Peyer's patch (tissue), 4 donors: Measurements from ENCODE around the gene SIGLEC9. TPM values are rescaled to one million over a fixed set of nuclear protein-coding genes. Genes with fewer than 3 reads are reported as not detected.

ENCODE experiments used
- DNase-seq, 3 donors: peaks; one replicate each; pipeline ENCODE4 v3.0.0-alpha.2; 2017 to 2019
- H3K27ac ChIP-seq, 4 donors: fragments of 200-600 bp; sonication (generic); one replicate each; pipeline ENCODE4 v1.5.1; 2016 to 2019
- H3K27me3 ChIP-seq, 2 donors: fragments of 200-600 bp; sonication (generic); one replicate each; pipeline ENCODE4 v1.5.1; 2019
- H3K36me3 ChIP-seq, 3 donors: fragments of 200-600 bp; sonication (generic); one replicate each; pipeline ENCODE4 v1.5.1; 2016 to 2019
- H3K4me1 ChIP-seq, 4 donors: fragments of 200-600 bp; sonication (generic); one replicate each; pipeline ENCODE4 v1.5.1; 2016 to 2019
- H3K4me3 ChIP-seq, 4 donors: fragments of 200-600 bp; sonication (generic); 1 replicate in 3 of 4; 2 replicates in 1 of 4; pipeline ENCODE4 v1.5.1; 2016 to 2019; ENCODE audit warnings: mild to moderate bottlenecking in 1 of 4
- H3K9me3 ChIP-seq, 4 donors: fragments of 200-600 bp; sonication (generic); one replicate each; pipeline ENCODE4 v1.5.1; 2016 to 2019; ENCODE audit warnings: mild to moderate bottlenecking in 1 of 4
- CTCF ChIP-seq, 6 experiments: fragments of 450-650 bp in 4 of 6; fragments of 200-600 bp in 2 of 6; sonication (generic) in 1 of 6; IDR thresholded peaks; one replicate each; pipeline ENCODE4 v1.5.1; 2017 to 2019; ENCODE audit warnings: antibody characterized with exemption in 6 of 6, mild to moderate bottlenecking in 3 of 6, moderate library complexity in 1 of 6
- POLR2A ChIP-seq, 2 donors: fragments of 450-650 bp; IDR thresholded peaks; one replicate each; pipeline ENCODE4 v1.5.1; 2017; ENCODE audit warnings: antibody characterized with exemption in 2 of 2, mild to moderate bottlenecking in 2 of 2, moderate library complexity in 2 of 2
- total RNA-seq, 4 donors: library from RNA; depleted of rRNA; stranded (reverse); fragments of >200 nt; gene quantifications; one replicate each; pipeline ENCODE4 v1.1.0, GENCODE V29; 2016

SIGLEC9 gene
- total RNA-seq, 4 donors from 2014 or later, result 1.9 to 2.1 TPM; not detected in 2

GRCh38 chr19:51084505-51084904, 40.2 kb upstream of the SIGLEC9 start:
- Histone ChIP-seq H3K4me3 (no peak overlapping the region), H3K27me3 (no peaks in the 10 kb centered on the region), H3K36me3 (no peaks in the 10 kb centered on the region), H3K4me1 (no peaks in the 10 kb centered on the region), H3K9me3 (no peaks in the 10 kb centered on the region), H3K27ac (no peak overlapping the region)
- TF ChIP-seq POLR2A (IDR thresholded peaks at IDR 0.05), result no peak
- no peak for TF ChIP-seq CTCF (IDR thresholded peaks at IDR 0.05)
- no peak for DNase-seq

- no peaks in the 10 kb centered on the region for H3K36me3 ChIP-seq
- H3K27ac ChIP-seq, result no peak overlapping the region
- no peaks in the 10 kb centered on the region for H3K9me3 ChIP-seq
- H3K27me3 ChIP-seq, result no peaks in the 10 kb centered on the region
- DNase-seq, result no peak
- no peak overlapping the region for H3K4me3 ChIP-seq
- TF ChIP-seq CTCF (IDR thresholded peaks at IDR 0.05), result no peak
- TF ChIP-seq POLR2A (IDR thresholded peaks at IDR 0.05), result no peak
- H3K4me1 ChIP-seq, result no peaks in the 10 kb centered on the region
These were observed 38.4 kb upstream of the SIGLEC9 start for GRCh38 chr19:51086153-51086850.

GRCh38 chr19:51089786-51090185, 34.9 kb upstream of the SIGLEC9 start:
- no peak overlapping the region for H3K27ac ChIP-seq
- no peaks in the 10 kb centered on the region for H3K27me3 ChIP-seq
- no peak overlapping the region for H3K4me3 ChIP-seq
- no peak for DNase-seq
- H3K36me3 ChIP-seq, result no peaks in the 10 kb centered on the region
- TF ChIP-seq CTCF (IDR thresholded peaks at IDR 0.05) (no peak), POLR2A (IDR thresholded peaks at IDR 0.05) (no peak)
- H3K9me3 ChIP-seq, result no peaks in the 10 kb centered on the region
- no peaks in the 10 kb centered on the region for H3K4me1 ChIP-seq

- Histone ChIP-seq H3K4me3 (no peak overlapping the region), H3K36me3 (no peaks in the 10 kb centered on the region), H3K9me3 (no peaks in the 10 kb centered on the region), H3K27me3 (no peaks in the 10 kb centered on the region), H3K4me1 (no peaks in the 10 kb centered on the region), H3K27ac (no peak overlapping the region)
- TF ChIP-seq POLR2A (IDR thresholded peaks at IDR 0.05), result no peak
- TF ChIP-seq CTCF (IDR thresholded peaks at IDR 0.05), result no peak
- no peak for DNase-seq
These were observed 34.2 kb upstream of the SIGLEC9 start for GRCh38 chr19:51090471-51090870.

- no peaks in the 10 kb centered on the region for H3K9me3 ChIP-seq
- no peaks in the 10 kb centered on the region for H3K36me3 ChIP-seq
- no peaks in the 10 kb centered on the region for H3K4me1 ChIP-seq
- H3K27me3 ChIP-seq, result no peaks in the 10 kb centered on the region
- no peak overlapping the region for H3K4me3 ChIP-seq
- H3K27ac ChIP-seq, result no peak overlapping the region
- TF ChIP-seq POLR2A (IDR thresholded peaks at IDR 0.05), result no peak
- no peak for TF ChIP-seq CTCF (IDR thresholded peaks at IDR 0.05)
- DNase-seq, result no peak
These were observed 33.6 kb upstream of the SIGLEC9 start for GRCh38 chr19:51091126-51091525.
